ENCODE results near the gene TNIK.

TNIK gene

DNA sequence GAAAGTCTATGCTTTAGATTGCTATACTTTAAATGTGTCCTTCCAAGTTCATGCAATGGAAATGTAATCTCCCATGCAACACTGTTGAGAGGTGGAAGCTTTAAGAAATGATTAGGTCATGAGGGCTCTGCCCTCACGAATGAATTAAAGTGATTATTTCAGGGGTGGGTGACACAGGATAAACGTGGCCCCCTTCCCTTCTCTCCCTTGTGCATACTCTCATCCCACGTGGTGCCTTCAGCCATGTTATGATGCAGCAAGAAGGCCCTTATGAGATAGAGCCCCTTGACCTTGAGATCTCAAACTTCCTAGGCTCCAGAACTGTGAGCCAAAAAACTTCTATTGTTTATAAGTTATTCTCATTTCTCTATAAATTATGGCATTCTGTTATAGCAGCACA, 183.3 kb downstream of the TNIK start:
- no peak for DNase-seq (ENCODE audit: low read depth, low spot score)
- no peak overlapping the region for H3K4me3 ChIP-seq (ENCODE audit: low read depth, low read length)
- TF ChIP-seq, protein P1, sequence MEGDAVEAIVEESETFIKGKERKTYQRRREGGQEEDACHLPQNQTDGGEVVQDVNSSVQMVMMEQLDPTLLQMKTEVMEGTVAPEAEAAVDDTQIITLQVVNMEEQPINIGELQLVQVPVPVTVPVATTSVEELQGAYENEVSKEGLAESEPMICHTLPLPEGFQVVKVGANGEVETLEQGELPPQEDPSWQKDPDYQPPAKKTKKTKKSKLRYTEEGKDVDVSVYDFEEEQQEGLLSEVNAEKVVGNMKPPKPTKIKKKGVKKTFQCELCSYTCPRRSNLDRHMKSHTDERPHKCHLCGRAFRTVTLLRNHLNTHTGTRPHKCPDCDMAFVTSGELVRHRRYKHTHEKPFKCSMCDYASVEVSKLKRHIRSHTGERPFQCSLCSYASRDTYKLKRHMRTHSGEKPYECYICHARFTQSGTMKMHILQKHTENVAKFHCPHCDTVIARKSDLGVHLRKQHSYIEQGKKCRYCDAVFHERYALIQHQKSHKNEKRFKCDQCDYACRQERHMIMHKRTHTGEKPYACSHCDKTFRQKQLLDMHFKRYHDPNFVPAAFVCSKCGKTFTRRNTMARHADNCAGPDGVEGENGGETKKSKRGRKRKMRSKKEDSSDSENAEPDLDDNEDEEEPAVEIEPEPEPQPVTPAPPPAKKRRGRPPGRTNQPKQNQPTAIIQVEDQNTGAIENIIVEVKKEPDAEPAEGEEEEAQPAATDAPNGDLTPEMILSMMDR (IDR thresholded peaks at IDR 0.05; ENCODE audit: insufficient read depth, low read length, missing control alignments) = no peak
- CTCF ChIA-PET = no interaction called here
- POLR2A ChIA-PET = no interaction called here

DNA sequence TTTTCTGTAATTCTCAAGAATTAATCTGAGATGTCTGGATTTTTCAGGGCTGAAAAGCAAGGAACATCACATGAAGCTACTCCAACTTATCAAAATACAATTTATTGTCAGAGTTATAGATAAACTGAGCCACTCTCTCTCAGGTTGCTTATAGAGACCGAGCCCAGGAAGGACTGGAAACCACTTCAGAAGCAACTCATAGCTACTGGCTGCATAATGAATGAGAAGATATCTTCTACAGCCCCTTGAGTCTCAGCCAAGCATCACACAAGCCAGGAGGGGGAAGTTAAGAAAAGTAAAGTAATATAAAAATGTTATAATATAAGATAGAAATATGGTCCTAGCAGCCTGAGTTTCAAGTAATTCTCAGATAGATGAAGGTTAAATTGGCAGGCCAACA, 186.0 kb downstream of the TNIK start:
- no peak overlapping the region for H3K4me3 ChIP-seq (ENCODE audit: low read depth, low read length)
- DNase-seq (ENCODE audit: low read depth, low spot score) = no peak
- POLR2A ChIA-PET = no interaction called here
- CTCF ChIA-PET = interaction anchor here (1.1 kb wide), 1 partner anchor 36 kb away, joined by 3 read pairs; no protein-coding TSS in a partner anchor
- TF ChIP-seq, protein P1 (IDR thresholded peaks at IDR 0.05; ENCODE audit: insufficient read depth, low read length, missing control alignments) = no peak

DNA sequence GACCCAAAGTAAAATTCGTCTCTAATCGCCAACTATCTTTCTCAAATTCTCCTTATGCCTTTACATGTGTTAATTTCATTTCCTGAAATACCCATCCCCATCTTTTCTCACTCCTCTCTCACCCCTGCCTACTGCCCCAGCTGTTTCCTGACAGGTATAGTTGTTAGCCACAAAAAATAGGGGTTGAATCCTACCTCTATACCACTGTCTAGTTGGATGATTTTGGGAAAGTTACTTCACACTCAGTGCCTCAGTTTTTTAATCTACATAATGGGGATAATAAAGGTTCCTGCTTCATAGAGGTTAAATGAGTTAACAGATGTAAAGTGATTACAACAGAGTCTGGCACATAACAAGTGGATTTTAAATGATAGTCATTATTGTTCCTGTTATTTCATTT, 189.7 kb downstream of the TNIK start:
- no peak for DNase-seq (ENCODE audit: low read depth, low spot score)
- CTCF ChIA-PET = interaction anchor here (1.6 kb wide), 1 partner anchor 10 kb away, joined by 4 read pairs; no protein-coding TSS in a partner anchor
- no peak overlapping the region for H3K4me3 ChIP-seq (ENCODE audit: low read depth, low read length)
- POLR2A ChIA-PET = no interaction called here
- TF ChIP-seq, protein P1 (IDR thresholded peaks at IDR 0.05; ENCODE audit: insufficient read depth, low read length, missing control alignments) = no peak

DNA sequence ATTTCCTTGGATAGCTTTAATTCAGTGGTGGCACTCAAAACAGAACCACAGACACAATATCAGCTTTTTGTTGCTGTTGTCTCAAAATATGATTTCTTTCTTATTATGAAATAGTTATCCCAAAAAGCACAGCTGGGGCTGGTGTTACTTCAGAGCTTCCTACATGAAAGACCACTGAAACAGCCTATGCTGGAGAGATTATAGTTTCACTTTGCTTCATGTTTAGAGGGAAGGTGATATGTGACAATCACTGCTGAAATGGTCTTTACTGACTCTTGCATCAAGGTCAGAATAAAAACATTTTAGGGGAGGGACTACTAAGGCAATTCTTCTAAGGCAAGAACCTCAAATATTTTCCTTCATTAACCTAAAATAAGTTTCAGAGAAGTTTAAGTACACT, 190.7 kb downstream of the TNIK start:
- TF ChIP-seq, protein P1 (IDR thresholded peaks at IDR 0.05; ENCODE audit: insufficient read depth, low read length, missing control alignments) = no peak
- POLR2A ChIA-PET = no interaction called here
- no peak overlapping the region for H3K4me3 ChIP-seq (ENCODE audit: low read depth, low read length)
- no peak for DNase-seq (ENCODE audit: low read depth, low spot score)
- CTCF ChIA-PET = interaction anchor here (1.2 to 1.4 kb wide), 2 partner anchors 11 to 297 kb away, joined by 5 to 7 read pairs; no protein-coding TSS in a partner anchor

DNA sequence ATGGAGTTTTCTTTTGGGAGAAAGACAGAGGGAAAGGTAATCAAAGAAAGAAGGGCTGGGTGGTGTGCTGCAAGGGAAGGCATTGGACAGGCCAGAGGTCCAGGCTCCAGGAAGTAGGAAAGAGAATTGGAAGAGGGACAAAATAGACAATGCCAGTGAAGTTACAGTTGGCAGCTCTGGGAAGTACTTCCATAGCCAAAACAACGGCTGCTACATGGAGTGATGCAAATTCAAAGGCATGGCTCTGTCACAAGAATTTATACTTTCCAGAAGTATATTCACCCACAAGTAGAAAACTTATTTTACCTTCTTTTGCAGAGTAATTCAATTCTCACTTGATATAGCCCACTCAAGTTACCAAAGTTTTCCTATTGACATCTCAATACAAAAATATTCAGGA, 191.5 kb downstream of the TNIK start:
- no peak overlapping the region for H3K4me3 ChIP-seq (ENCODE audit: low read depth, low read length)
- POLR2A ChIA-PET = no interaction called here
- no peak for DNase-seq (ENCODE audit: low read depth, low spot score)
- TF ChIP-seq, protein P1 (IDR thresholded peaks at IDR 0.05; ENCODE audit: insufficient read depth, low read length, missing control alignments) = no peak
- CTCF ChIA-PET = interaction anchor here (1.2 to 1.4 kb wide), 2 partner anchors 11 to 298 kb away, joined by 5 to 7 read pairs; no protein-coding TSS in a partner anchor

DNA sequence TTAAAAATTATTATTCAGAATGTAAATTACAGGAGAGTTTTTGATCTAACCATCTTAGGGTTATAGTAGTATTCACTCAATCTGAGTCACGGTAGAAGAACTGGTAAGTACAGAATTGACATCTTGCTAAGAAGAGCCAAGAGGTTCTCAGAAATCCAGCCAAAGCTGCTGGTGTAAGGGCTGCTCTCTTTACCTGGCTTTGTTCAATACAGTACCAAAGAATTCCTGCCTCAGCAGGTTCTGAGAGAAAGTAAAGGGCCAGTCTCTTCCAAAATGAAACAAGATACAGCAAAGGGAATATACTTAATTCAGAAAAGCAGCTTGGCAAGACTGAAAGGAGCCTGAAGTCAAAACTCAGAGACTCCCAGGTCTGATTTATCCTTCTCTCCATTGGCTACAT, 193.1 kb downstream of the TNIK start:
- TF ChIP-seq, protein P1 (IDR thresholded peaks at IDR 0.05; ENCODE audit: insufficient read depth, low read length, missing control alignments) = no peak
- H3K4me3 ChIP-seq (ENCODE audit: low read depth, low read length) = no peak overlapping the region
- CTCF ChIA-PET = no interaction called here
- DNase-seq (ENCODE audit: low read depth, low spot score) = no peak
- POLR2A ChIA-PET = no interaction called here
